Astrocyte (in vitro differentiated cells and primary cell): Measurements from ENCODE around the gene ICOS.

ENCODE experiments used
- EZH2 ChIP-seq: IDR thresholded peaks from 2 replicates; pipeline ENCODE4 v1.6.1; 2012; ENCODE audit warnings: mild to moderate bottlenecking, low read length, inconsistent platforms; ENCODE audit not compliant: insufficient read depth
- TF ChIP-seq, protein P1 (sequence below): IDR thresholded peaks from 2 replicates; pipeline ENCODE4 v1.5.1; 2011; ENCODE audit warnings: low read depth, mild to moderate bottlenecking, inconsistent platforms, low read length, moderate library complexity; ENCODE audit not compliant: insufficient read depth

DNA sequence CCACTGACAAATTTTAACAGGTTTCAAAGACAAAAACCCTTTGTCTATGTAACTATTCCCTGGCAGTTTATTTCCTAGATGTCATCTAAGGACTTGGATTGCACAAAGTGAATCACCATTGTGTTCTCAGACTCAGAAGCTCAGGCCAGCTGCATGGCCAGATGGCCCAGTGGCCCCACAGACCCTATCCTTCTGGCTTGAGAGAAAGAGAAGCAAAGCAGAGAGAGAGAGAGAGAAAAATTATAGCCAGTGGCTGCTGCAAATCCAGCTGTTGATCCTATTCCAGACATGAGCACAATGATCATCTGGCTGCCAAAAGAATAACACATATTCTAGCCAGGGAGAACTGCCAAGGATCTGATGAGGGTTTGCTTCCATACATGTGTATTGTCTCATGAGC, 43.2 kb upstream of the ICOS start:
- TF ChIP-seq, protein P1, sequence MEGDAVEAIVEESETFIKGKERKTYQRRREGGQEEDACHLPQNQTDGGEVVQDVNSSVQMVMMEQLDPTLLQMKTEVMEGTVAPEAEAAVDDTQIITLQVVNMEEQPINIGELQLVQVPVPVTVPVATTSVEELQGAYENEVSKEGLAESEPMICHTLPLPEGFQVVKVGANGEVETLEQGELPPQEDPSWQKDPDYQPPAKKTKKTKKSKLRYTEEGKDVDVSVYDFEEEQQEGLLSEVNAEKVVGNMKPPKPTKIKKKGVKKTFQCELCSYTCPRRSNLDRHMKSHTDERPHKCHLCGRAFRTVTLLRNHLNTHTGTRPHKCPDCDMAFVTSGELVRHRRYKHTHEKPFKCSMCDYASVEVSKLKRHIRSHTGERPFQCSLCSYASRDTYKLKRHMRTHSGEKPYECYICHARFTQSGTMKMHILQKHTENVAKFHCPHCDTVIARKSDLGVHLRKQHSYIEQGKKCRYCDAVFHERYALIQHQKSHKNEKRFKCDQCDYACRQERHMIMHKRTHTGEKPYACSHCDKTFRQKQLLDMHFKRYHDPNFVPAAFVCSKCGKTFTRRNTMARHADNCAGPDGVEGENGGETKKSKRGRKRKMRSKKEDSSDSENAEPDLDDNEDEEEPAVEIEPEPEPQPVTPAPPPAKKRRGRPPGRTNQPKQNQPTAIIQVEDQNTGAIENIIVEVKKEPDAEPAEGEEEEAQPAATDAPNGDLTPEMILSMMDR: no peak
- no peak for TF ChIP-seq EZH2
